ENCODE data around the gene MOG.

DNA sequence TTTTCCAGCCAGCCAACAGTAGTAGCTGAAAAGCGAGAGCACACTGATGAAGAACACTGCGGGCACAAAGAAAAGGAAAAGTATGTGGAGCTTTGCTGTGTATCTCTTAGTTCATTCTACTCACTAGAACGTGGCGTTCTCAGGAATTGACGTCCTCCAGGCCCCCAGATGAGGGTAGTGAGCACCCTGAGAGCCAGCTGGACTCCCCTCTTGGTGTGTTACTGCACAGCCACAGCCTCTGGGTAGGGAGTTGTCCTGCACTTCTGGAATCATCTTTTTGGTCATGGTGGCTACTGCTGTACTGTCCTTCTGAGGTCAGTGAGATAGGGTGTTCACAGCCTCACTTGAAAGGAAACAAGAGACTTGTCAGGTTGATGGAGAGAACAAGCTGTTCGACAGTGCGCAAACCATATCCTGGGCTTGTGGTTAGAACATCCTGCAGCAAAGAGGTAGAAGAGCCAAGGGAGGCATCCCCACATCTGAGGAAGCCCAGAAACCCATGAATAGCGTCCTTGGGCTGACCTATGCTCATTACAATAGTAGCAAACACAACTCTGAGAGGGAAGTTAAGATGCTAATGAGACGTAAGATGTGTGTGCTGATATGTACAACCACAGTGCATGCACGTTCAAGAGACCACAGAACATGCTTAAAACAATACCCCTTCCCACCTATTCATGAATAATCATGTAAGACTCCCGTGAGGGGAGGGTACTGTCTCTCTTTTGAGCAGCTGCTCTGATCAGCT, 51.7 kb downstream of the MOG start:
- TF ChIP-seq, protein P1, sequence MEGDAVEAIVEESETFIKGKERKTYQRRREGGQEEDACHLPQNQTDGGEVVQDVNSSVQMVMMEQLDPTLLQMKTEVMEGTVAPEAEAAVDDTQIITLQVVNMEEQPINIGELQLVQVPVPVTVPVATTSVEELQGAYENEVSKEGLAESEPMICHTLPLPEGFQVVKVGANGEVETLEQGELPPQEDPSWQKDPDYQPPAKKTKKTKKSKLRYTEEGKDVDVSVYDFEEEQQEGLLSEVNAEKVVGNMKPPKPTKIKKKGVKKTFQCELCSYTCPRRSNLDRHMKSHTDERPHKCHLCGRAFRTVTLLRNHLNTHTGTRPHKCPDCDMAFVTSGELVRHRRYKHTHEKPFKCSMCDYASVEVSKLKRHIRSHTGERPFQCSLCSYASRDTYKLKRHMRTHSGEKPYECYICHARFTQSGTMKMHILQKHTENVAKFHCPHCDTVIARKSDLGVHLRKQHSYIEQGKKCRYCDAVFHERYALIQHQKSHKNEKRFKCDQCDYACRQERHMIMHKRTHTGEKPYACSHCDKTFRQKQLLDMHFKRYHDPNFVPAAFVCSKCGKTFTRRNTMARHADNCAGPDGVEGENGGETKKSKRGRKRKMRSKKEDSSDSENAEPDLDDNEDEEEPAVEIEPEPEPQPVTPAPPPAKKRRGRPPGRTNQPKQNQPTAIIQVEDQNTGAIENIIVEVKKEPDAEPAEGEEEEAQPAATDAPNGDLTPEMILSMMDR (IDR thresholded peaks at IDR 0.05): no peak
- TF ChIP-seq POLR2A (IDR thresholded peaks at IDR 0.05): no peak
